Panc1 (cell line): ENCODE results near the gene ST8SIA1. TPM values are rescaled to one million over a fixed set of nuclear protein-coding genes. Genes with fewer than 3 reads are reported as not detected.

Experiments used
- ATAC-seq: fragments of 200-7000 bp; cut with Tn5 transposase; 2 replicates; pipeline ENCODE4 v1.9.1; 2020; ENCODE audit warnings: mild to moderate bottlenecking, moderate library complexity
- BruUV-seq: library from RNA; stranded (reverse); fragments of 400-500 nt; replicated peaks from 2 replicates; lab custom pipeline; 2021; lab: Mats Ljungman, UMichigan
- CTCF ChIA-PET: fragments of 300-600 bp; sonication (Branson Sonifier 250); formaldehyde crosslinking; loops from one replicate; lab custom pipeline; 2022; ENCODE audit warnings: antibody characterized with exemption; lab: Charles Lee
- POLR2A ChIA-PET: fragments of 300-600 bp; sonication (Branson Sonifier 250); formaldehyde crosslinking; loops from one replicate; lab custom pipeline; 2022; ENCODE audit warnings: antibody characterized with exemption; lab: Charles Lee
- DNase-seq: peaks from one replicate; pipeline ENCODE4 v3.0.0-alpha.2; 2010; ENCODE audit warnings: low read depth, low spot score
- H3K27ac ChIP-seq: 2 replicates; pipeline ENCODE4 v1.5.1; 2011; ENCODE audit warnings: mild to moderate bottlenecking, low read length, inconsistent platforms
- H3K27me3 ChIP-seq: fragments of 200-500 bp; sonication (Bioruptor generic); 2 replicates; pipeline ENCODE4 v1.6.0; 2014; ENCODE audit warnings: low read length, inconsistent platforms; ENCODE audit not compliant: control insufficient read depth, insufficient read depth
- H3K36me3 ChIP-seq: fragments of 200-500 bp; sonication (Bioruptor generic); 2 replicates; pipeline ENCODE4 v1.5.1; 2014; ENCODE audit warnings: inconsistent platforms, mild to moderate bottlenecking, low read length, moderate library complexity; ENCODE audit not compliant: control insufficient read depth, insufficient read depth
- H3K4me1 ChIP-seq: 2 replicates; pipeline ENCODE4 v1.5.1; 2011; ENCODE audit warnings: inconsistent platforms, mild to moderate bottlenecking, low read length, moderate library complexity; ENCODE audit not compliant: control insufficient read depth, insufficient read depth
- H3K4me3 ChIP-seq, 2 experiments: 2 replicates each; pipeline ENCODE4 v1.5.1; 2011 to 2012; ENCODE audit warnings: low read depth in 2 of 2, low read length in 2 of 2, mild to moderate bottlenecking in 2 of 2, inconsistent platforms in 1 of 2, moderate library complexity in 1 of 2
- H3K9me3 ChIP-seq: fragments of 200-500 bp; sonication (Bioruptor generic); 2 replicates; pipeline ENCODE4 v1.5.1; 2014; ENCODE audit warnings: low read depth, mild to moderate bottlenecking, inconsistent platforms, low read length, moderate library complexity; ENCODE audit not compliant: control insufficient read depth, insufficient read depth
- CTCF ChIP-seq: fragments of 450-650 bp; IDR thresholded peaks from 2 replicates; pipeline ENCODE4 v1.5.1; 2017; ENCODE audit warnings: mild to moderate bottlenecking
- POLR2AphosphoS5 ChIP-seq: IDR thresholded peaks from 2 replicates; pipeline ENCODE4 v1.6.1; 2012; ENCODE audit warnings: mild to moderate bottlenecking, low read depth, low read length, moderate library complexity
- REST ChIP-seq, 2 experiments: IDR thresholded peaks; 2 replicates each; pipeline ENCODE4 v1.6.1; 2011 to 2012; ENCODE audit warnings: low read depth in 2 of 2, control low read depth in 1 of 2, low read length in 1 of 2, mild to moderate bottlenecking in 1 of 2, moderate library complexity in 1 of 2; ENCODE audit not compliant: insufficient read depth in 1 of 2
- SIN3A ChIP-seq: IDR thresholded peaks from 2 replicates; pipeline ENCODE4 v1.6.1; 2012; ENCODE audit warnings: low read depth, mild to moderate bottlenecking, low read length, moderate library complexity, borderline replicate concordance; ENCODE audit not compliant: insufficient read depth
- TCF7L2 ChIP-seq: IDR thresholded peaks from 2 replicates; pipeline ENCODE4 v1.6.1; 2011; ENCODE audit warnings: mild to moderate bottlenecking, low read depth, low read length, inconsistent platforms
- in situ Hi-C: cut with HindIII; loops from 2 replicates; pipeline ENCODE4 v1.10.0; 2016; ENCODE audit warnings: low sequenced_read_pairs, low pct_unique_long_range_greater_than_20kb
- intact Hi-C: fragments of 100-400 bp; cut with micrococcal nuclease; formaldehyde crosslinking; loops from one replicate; pipeline ENCODE4 v1.10.0; 2022; ENCODE audit not compliant: unreplicated experiment
- total RNA-seq: library from RNA; stranded (reverse); gene quantifications from one replicate; pipeline ENCODE4 v1.2.1, GENCODE V29; 2021; ENCODE audit not compliant: unreplicated experiment

The ST8SIA1 gene
- total RNA-seq, 1 experiment from 2014 or later, result 0.13 TPM

GRCh38 chr12:22276313-22276712, 58.2 kb downstream of the ST8SIA1 start:
- no peak for DNase-seq
- TF ChIP-seq CTCF, result no peak

GRCh38 chr12:22275843-22276242, 58.7 kb downstream of the ST8SIA1 start:
- intact Hi-C loops, result no loop called here
- H3K27ac ChIP-seq, result no peak overlapping the region
- no peaks in the 10 kb centered on the region for H3K4me1 ChIP-seq
- DNase-seq (no peak), ATAC-seq (peak; percentile 73)
- POLR2A ChIA-PET, result no interaction called here
- BruUV-seq, result no TSS peak
- H3K36me3 ChIP-seq, result no peaks in the 10 kb centered on the region
- in situ Hi-C loops, result no loop called here
- no peak overlapping the region for H3K4me3 ChIP-seq
- no peak for TF ChIP-seq REST (IDR thresholded peaks at IDR 0.05; ENCODE audit: insufficient read depth in 1 of 2, low read depth in 2 of 2, low read length in 1 of 2)
- no peak for TF ChIP-seq CTCF
- TF ChIP-seq POLR2AphosphoS5, result no peak
- no peak for TF ChIP-seq SIN3A
- no peak for TF ChIP-seq TCF7L2
- CTCF ChIA-PET, result no interaction called here
- H3K27me3 ChIP-seq, result no peaks in the 10 kb centered on the region
- no peaks in the 10 kb centered on the region for H3K9me3 ChIP-seq

More at GRCh38 chr12:22276313-22276712, 58.2 kb downstream of the ST8SIA1 start:
- in situ Hi-C loops (no loop called here), intact Hi-C loops (no loop called here)
- CTCF ChIA-PET, result no interaction called here
- Histone ChIP-seq H3K27ac (no peak overlapping the region), H3K9me3 (no peaks in the 10 kb centered on the region), H3K27me3 (no peaks in the 10 kb centered on the region), H3K4me3 (no peak overlapping the region), H3K4me1 (no peaks in the 10 kb centered on the region), H3K36me3 (no peaks in the 10 kb centered on the region)
- BruUV-seq, result no TSS peak
- ATAC-seq, result no peak
- POLR2A ChIA-PET, result no interaction called here
